GM23248 (cell line): ENCODE measurements around the gene GRAPL. TPM values are rescaled to one million over a fixed set of nuclear protein-coding genes. Genes with fewer than 3 reads are reported as not detected.

Experiments used
- polyA plus RNA-seq: library from polyadenylated mRNA; unstranded; fragments of >200 nt; fragmentation: Nextera tagmentation; extraction: Ambion mirVana; gene quantifications from 2 replicates; pipeline ENCODE4 v1.2.1, GENCODE V29; 2016
- total RNA-seq: library from RNA; depleted of rRNA; stranded (reverse); fragments of >200 nt; shearing (Covaris generic); gene quantifications from 2 replicates; pipeline ENCODE4 v1.2.3, GENCODE V29; 2014; rRNA removed

GRAPL gene
- total and polyA plus RNA-seq, 2 experiments from 2014 or later: not detected

Other genes with a start within 250 kb of the GRAPL start
- not detected in 2 replicates for gene SLC5A10, start 175.4 kb upstream of the GRAPL start, total RNA-seq
- 0.10 TPM in 1 of 2 replicates, not detected in the other for gene SLC5A10, start 175.4 kb upstream of the GRAPL start, polyA plus RNA-seq
- gene FAM83G, start 122.8 kb upstream of the GRAPL start, total RNA-seq: 26.2 and 27.7 TPM in 2 replicates
- gene FAM83G, start 122.8 kb upstream of the GRAPL start, polyA plus RNA-seq: 8.9 and 9.3 TPM in 2 replicates
- gene GRAP, start 80.6 kb upstream of the GRAPL start, total RNA-seq: not detected in 2 replicates
- not detected in 2 replicates for gene GRAP, start 80.6 kb upstream of the GRAPL start, polyA plus RNA-seq
- gene EPN2, start 109.8 kb downstream of the GRAPL start, total RNA-seq: 21.2 and 25.3 TPM in 2 replicates
- 54.0 and 56.2 TPM in 2 replicates for gene EPN2, start 109.8 kb downstream of the GRAPL start, polyA plus RNA-seq
- 14.9 and 15.5 TPM in 2 replicates for gene B9D1, start 235.1 kb downstream of the GRAPL start, total RNA-seq
- gene B9D1, start 235.1 kb downstream of the GRAPL start, polyA plus RNA-seq: 24.4 and 25.2 TPM in 2 replicates